Breast epithelium (tissue), 4 donors: Measurements from ENCODE around the gene TRMT2A. TPM values are rescaled to one million over a fixed set of nuclear protein-coding genes. Genes with fewer than 3 reads are reported as not detected.
A peak's percentile ranks its signal among the peaks of the same experiment; 100 is the strongest.

Source experiments
- DNase-seq, 2 donors: peaks; one replicate each; pipeline ENCODE4 v3.0.0-alpha.2; 2019; ENCODE audit warnings: low spot score in 2 of 2
- H3K27ac ChIP-seq, 2 donors: fragments of 200-600 bp; sonication (generic) in 1 of 2; one replicate each; pipeline ENCODE4 v1.5.1; 2016 to 2019; ENCODE audit warnings: mild to moderate bottlenecking in 1 of 2
- H3K27me3 ChIP-seq, 2 donors: fragments of 200-600 bp; sonication (generic) in 1 of 2; one replicate each; pipeline versions ENCODE4 v1.5.1 to v1.6.0; 2017 to 2019; ENCODE audit warnings: control low read depth in 1 of 2, mild to moderate bottlenecking in 1 of 2
- H3K36me3 ChIP-seq: fragments of 200-600 bp; one replicate; pipeline ENCODE4 v1.5.1; 2019
- H3K4me1 ChIP-seq, 2 donors: fragments of 200-600 bp; sonication (generic); one replicate each; pipeline ENCODE4 v1.5.1; 2016 to 2019; ENCODE audit warnings: control low read depth in 1 of 2
- H3K4me3 ChIP-seq, 3 donors: fragments of 200-600 bp; sonication (generic); 1 replicate in 2 of 3; 2 replicates in 1 of 3; pipeline ENCODE4 v1.5.1; 2016 to 2019; ENCODE audit warnings: mild to moderate bottlenecking in 3 of 3, moderate library complexity in 2 of 3
- H3K9me3 ChIP-seq, 2 donors: fragments of 200-600 bp; sonication (generic) in 1 of 2; one replicate each; pipeline ENCODE4 v1.5.1; 2016 to 2019; ENCODE audit warnings: control low read depth in 1 of 2
- CTCF ChIP-seq, 3 donors: fragments of 450-650 bp; IDR thresholded peaks; one replicate each; pipeline ENCODE4 v1.5.1; 2016 to 2017; ENCODE audit warnings: antibody characterized with exemption in 3 of 3, mild to moderate bottlenecking in 3 of 3, moderate library complexity in 3 of 3
- POLR2A ChIP-seq: fragments of 450-650 bp; IDR thresholded peaks from one replicate; pipeline ENCODE4 v1.6.1; 2016; ENCODE audit warnings: antibody characterized with exemption, mild to moderate bottlenecking, moderate library complexity
- POLR2AphosphoS5 ChIP-seq, 3 donors: sonication (generic); formaldehyde crosslinking; IDR thresholded peaks; one replicate each; pipeline ENCODE4 v1.6.1; 2017; ENCODE audit warnings: antibody characterized with exemption in 3 of 3
- intact Hi-C: fragments of 100-400 bp; cut with DNase I; formaldehyde crosslinking; loops from one replicate; pipeline ENCODE4 v1.15.1; 2023; ENCODE audit warnings: low total_unique reads
- total RNA-seq, 3 donors: library from RNA; depleted of rRNA; stranded (reverse); fragments of >200 nt; gene quantifications; one replicate each; pipeline ENCODE4 v1.1.0, GENCODE V29; 2016

The TRMT2A gene
- total RNA-seq, 3 donors from 2014 or later: 49.8 to 72.4 (median 51.1) TPM

GRCh38 chr22:20085651-20086050, 31.4 kb downstream of the TRMT2A start:
- no peak overlapping the region for H3K27ac ChIP-seq
- H3K4me3 ChIP-seq: no peak overlapping the region
- TF ChIP-seq POLR2AphosphoS5 (IDR thresholded peaks at IDR 0.05): no peak
- TF ChIP-seq CTCF (IDR thresholded peaks at IDR 0.05): no peak
- no peak for TF ChIP-seq POLR2A
- no peak for DNase-seq
- no peaks in the 10 kb centered on the region for H3K9me3 ChIP-seq
- intact Hi-C loops: no loop called here
- H3K36me3 ChIP-seq: peaks cover 17% of the 10 kb centered on the region
- H3K4me1 ChIP-seq: peaks cover 4 to 9% of the 10 kb centered on the region in 2 donors
- no peaks in the 10 kb centered on the region for H3K27me3 ChIP-seq

- no peaks in the 10 kb centered on the region for H3K27me3 ChIP-seq
- peaks cover 17% of the 10 kb centered on the region for H3K36me3 ChIP-seq
- H3K4me1 ChIP-seq: peaks cover 4 to 9% of the 10 kb centered on the region in 2 donors
- DNase-seq: no peak
- H3K27ac ChIP-seq: no peak overlapping the region
- no peak overlapping the region for H3K4me3 ChIP-seq
- TF ChIP-seq POLR2AphosphoS5 (IDR thresholded peaks at IDR 0.05) (no peak), POLR2A (no peak), CTCF (IDR thresholded peaks at IDR 0.05) (peak in 1 of 3 donors; percentile 8)
- intact Hi-C loops: no loop called here
- H3K9me3 ChIP-seq: no peaks in the 10 kb centered on the region
These were observed 32.2 kb downstream of the TRMT2A start for GRCh38 chr22:20084547-20085413.

- no peak for DNase-seq
- TF ChIP-seq POLR2A (no peak), CTCF (IDR thresholded peaks at IDR 0.05) (no peak), POLR2AphosphoS5 (IDR thresholded peaks at IDR 0.05) (no peak)
- H3K27ac ChIP-seq: no peak overlapping the region
These were observed 33.0 kb downstream of the TRMT2A start for GRCh38 chr22:20083891-20084546.

GRCh38 chr22:20083157-20083890, 33.7 kb downstream of the TRMT2A start:
- Histone ChIP-seq H3K36me3 (peaks cover 16% of the 10 kb centered on the region), H3K4me3 (peak overlapping the region in 1 of 3 donors; percentile 8), H3K27me3 (no peaks in the 10 kb centered on the region), H3K4me1 (peaks cover 4 to 9% of the 10 kb centered on the region in 2 donors), H3K9me3 (no peaks in the 10 kb centered on the region), H3K27ac (no peak overlapping the region)
- intact Hi-C loops: no loop called here
- TF ChIP-seq POLR2AphosphoS5 (IDR thresholded peaks at IDR 0.05) (no peak), POLR2A (no peak), CTCF (IDR thresholded peaks at IDR 0.05) (no peak)
- DNase-seq: no peak

More at GRCh38 chr22:20083891-20084546, 33.0 kb downstream of the TRMT2A start:
- Histone ChIP-seq H3K36me3 (peaks cover 17% of the 10 kb centered on the region), H3K27me3 (no peaks in the 10 kb centered on the region), H3K9me3 (no peaks in the 10 kb centered on the region), H3K4me3 (no peak overlapping the region), H3K4me1 (peaks cover 4 to 9% of the 10 kb centered on the region in 2 donors)
- intact Hi-C loops: no loop called here
